Esophagus squamous epithelium (tissue), 5 donors: Measurements from ENCODE around the gene NOSTRIN. TPM values are rescaled to one million over a fixed set of nuclear protein-coding genes. Genes with fewer than 3 reads are reported as not detected.

Source experiments
- DNase-seq: peaks from one replicate; lab custom pipeline; 2025; lab: John Stamatoyannopoulos, UW
- H3K27ac ChIP-seq, 4 donors: fragments of 200-600 bp; sonication (generic); one replicate each; pipeline ENCODE4 v1.5.1; 2016 to 2019; ENCODE audit warnings: mild to moderate bottlenecking in 1 of 4
- H3K27me3 ChIP-seq, 4 donors: fragments of 200-600 bp; sonication (generic); 1 replicate in 3 of 4; 2 replicates in 1 of 4; pipeline versions ENCODE4 v1.5.1 to v1.6.0; 2017 to 2021; ENCODE audit warnings: antibody characterized with exemption in 1 of 4
- H3K36me3 ChIP-seq, 3 donors: fragments of 200-600 bp; sonication (generic); one replicate each; pipeline ENCODE4 v1.5.1; 2016 to 2019
- H3K4me1 ChIP-seq, 3 donors: fragments of 200-600 bp; sonication (generic); one replicate each; pipeline ENCODE4 v1.5.1; 2017 to 2019
- H3K4me3 ChIP-seq, 4 donors: fragments of 200-600 bp; sonication (generic); 1 replicate in 3 of 4; 2 replicates in 1 of 4; pipeline ENCODE4 v1.5.1; 2016 to 2019; ENCODE audit warnings: mild to moderate bottlenecking in 2 of 4, moderate library complexity in 1 of 4
- H3K9me3 ChIP-seq, 3 donors: fragments of 200-600 bp; sonication (generic); one replicate each; pipeline ENCODE4 v1.5.1; 2016 to 2019
- CTCF ChIP-seq, 6 experiments: fragments of 450-650 bp in 4 of 6; fragments of 200-600 bp in 2 of 6; sonication (generic) in 2 of 6; IDR thresholded peaks; one replicate each; pipeline ENCODE4 v1.5.1; 2016 to 2019; ENCODE audit warnings: antibody characterized with exemption in 6 of 6, mild to moderate bottlenecking in 4 of 6, moderate library complexity in 4 of 6
- POLR2A ChIP-seq, 4 donors: fragments of 450-650 bp; IDR thresholded peaks; one replicate each; pipeline ENCODE4 v1.6.1; 2017; ENCODE audit warnings: antibody characterized with exemption in 4 of 4, mild to moderate bottlenecking in 4 of 4, moderate library complexity in 3 of 4
- WGBS, 2 donors: methylation state at CpG; one replicate each; pipeline ENCODE4 v1.1.5; 2018; 5-methylcytosine and 5-hydroxymethylcytosine counted together
- intact Hi-C: fragments of 100-400 bp; cut with DNase I; formaldehyde crosslinking; loops from one replicate; pipeline ENCODE4 v1.15.0; 2022
- total RNA-seq, 4 donors: library from RNA; depleted of rRNA; stranded (reverse); fragments of >200 nt; gene quantifications; one replicate each; pipeline ENCODE4 v1.1.0, GENCODE V29; 2016
- donor health status: DM: yes; HTN: yes; CAD: no.

The NOSTRIN gene
- total RNA-seq, 4 donors from 2014 or later, result 0.76 to 15.6 (median 4.2) TPM

- no peak overlapping the region for H3K27ac ChIP-seq
- WGBS, 2 donors, result 82 to 92% methylated on average over 2 of the region's 2 CpGs
These were observed 21.1 kb upstream of the NOSTRIN start for GRCh38 chr2:168781191-168781817.

GRCh38 chr2:168782271-168782670, 20.2 kb upstream of the NOSTRIN start:
- intact Hi-C loops, result no loop called here
- Histone ChIP-seq H3K4me1 (peaks cover 0 to 6% (median 0%) of the 10 kb centered on the region in 3 donors), H3K36me3 (no peaks in the 10 kb centered on the region), H3K27me3 (no peaks in the 10 kb centered on the region), H3K9me3 (no peaks in the 10 kb centered on the region), H3K4me3 (no peak overlapping the region), H3K27ac (no peak overlapping the region)
- TF ChIP-seq CTCF (IDR thresholded peaks at IDR 0.05) (no peak), POLR2A (IDR thresholded peaks at IDR 0.05) (no peak)
- DNase-seq, result no peak
- WGBS, 2 donors, result 92 to 96% methylated on average over 4 of the region's 4 CpGs

More at GRCh38 chr2:168781191-168781817, 21.1 kb upstream of the NOSTRIN start:
- no peak for DNase-seq
- H3K36me3 ChIP-seq, result no peaks in the 10 kb centered on the region
- intact Hi-C loops, result no loop called here
- peaks cover 0 to 6% (median 0%) of the 10 kb centered on the region in 3 donors for H3K4me1 ChIP-seq
- no peak overlapping the region for H3K4me3 ChIP-seq
- no peaks in the 10 kb centered on the region for H3K9me3 ChIP-seq
- no peaks in the 10 kb centered on the region for H3K27me3 ChIP-seq
- TF ChIP-seq POLR2A (IDR thresholded peaks at IDR 0.05) (no peak), CTCF (IDR thresholded peaks at IDR 0.05) (no peak)

- TF ChIP-seq CTCF (IDR thresholded peaks at IDR 0.05) (no peak), POLR2A (IDR thresholded peaks at IDR 0.05) (no peak)
These were observed 17.4 kb upstream of the NOSTRIN start for GRCh38 chr2:168784993-168785392.

GRCh38 chr2:168787098-168787781, 15.2 kb upstream of the NOSTRIN start:
- Histone ChIP-seq H3K4me1 (no peaks in the 10 kb centered on the region), H3K9me3 (no peaks in the 10 kb centered on the region), H3K27ac (no peak overlapping the region), H3K4me3 (no peak overlapping the region), H3K36me3 (no peaks in the 10 kb centered on the region), H3K27me3 (no peaks in the 10 kb centered on the region)
- TF ChIP-seq POLR2A (IDR thresholded peaks at IDR 0.05) (no peak), CTCF (IDR thresholded peaks at IDR 0.05) (no peak)
- WGBS, 2 donors, result 68 to 85% methylated on average over 3 of the region's 3 CpGs
- DNase-seq, result no peak
- intact Hi-C loops, result no loop called here

More at GRCh38 chr2:168784993-168785392, 17.4 kb upstream of the NOSTRIN start:
- intact Hi-C loops, result no loop called here
- no peaks in the 10 kb centered on the region for H3K9me3 ChIP-seq
- no peaks in the 10 kb centered on the region for H3K27me3 ChIP-seq
- H3K4me1 ChIP-seq, result peaks cover 0 to 6% (median 0%) of the 10 kb centered on the region in 3 donors
- no peak for DNase-seq
- H3K36me3 ChIP-seq, result no peaks in the 10 kb centered on the region
- no peak overlapping the region for H3K27ac ChIP-seq
- no peak overlapping the region for H3K4me3 ChIP-seq
- 76 to 87% methylated on average over 3 of the region's 3 CpGs for WGBS, 2 donors

GRCh38 chr2:168787782-168788376, 14.6 kb upstream of the NOSTRIN start:
- TF ChIP-seq CTCF (IDR thresholded peaks at IDR 0.05) (no peak), POLR2A (IDR thresholded peaks at IDR 0.05) (no peak)
- WGBS, 2 donors, result 71 to 81% methylated on average over 1 of the region's 1 CpG
- no peaks in the 10 kb centered on the region for H3K27me3 ChIP-seq
- H3K36me3 ChIP-seq, result no peaks in the 10 kb centered on the region
- DNase-seq, result no peak
- H3K9me3 ChIP-seq, result no peaks in the 10 kb centered on the region
- no peak overlapping the region for H3K27ac ChIP-seq
- H3K4me1 ChIP-seq, result no peaks in the 10 kb centered on the region
- intact Hi-C loops, result no loop called here
- no peak overlapping the region for H3K4me3 ChIP-seq
